Stimulated activated CD8-positive, alpha-beta memory T cell treated with anti-CD3 and anti-CD28 coated beads, Interleukin-2, amount 100 ng/mL, for 48 hours (primary cell): ENCODE results near the gene CYB561A3.
"Not testable (repeated sequence)": the region's sequence is repeated elsewhere in the genome, so short reads cannot be mapped to it uniquely, and the experiment has no call there.

Source experiments
- DNase-seq, 2 donors: peaks; one replicate each; pipeline ENCODE4 v3.0.0-alpha.2; 2020; ENCODE audit warnings: low read depth in 2 of 2

CYB561A3 gene

GRCh38 chr11:61361741-61362541 lies at the start of gene CYB561A3, which contains the start of gene TMEM138:
TSS of gene CYB561A3 (minus strand) at chr11:61361882. CDS start at chr11:61356713, 5,169 bp downstream.
TSS of gene TMEM138 (plus strand) at chr11:61362374. CDS start at chr11:61364391, 2,017 bp downstream.
- peak; percentile 89 to 90 for DNase-seq

- no peak for DNase-seq
Observed at GRCh38 chr11:61406991-61407728, 45.5 kb upstream of the CYB561A3 start.

- no peak for DNase-seq
Observed at GRCh38 chr11:61406067-61406466, 44.4 kb upstream of the CYB561A3 start.

- no peak for DNase-seq
Observed at GRCh38 chr11:61404641-61405040, 43.0 kb upstream of the CYB561A3 start.

- no peak for DNase-seq
Observed at GRCh38 chr11:61404103-61404502, 42.4 kb upstream of the CYB561A3 start.

GRCh38 chr11:61403658-61404057 lies 42.0 kb upstream of the CYB561A3 start:
- no peak for DNase-seq

- DNase-seq, result no peak
Observed at GRCh38 chr11:61401573-61401972, 39.9 kb upstream of the CYB561A3 start.

- no peak for DNase-seq
Observed at GRCh38 chr11:61401173-61401572, 39.5 kb upstream of the CYB561A3 start.

GRCh38 chr11:61392981-61393595 lies 31.4 kb upstream of the CYB561A3 start:
- DNase-seq, result no peak

- no peak for DNase-seq
Observed at GRCh38 chr11:61390161-61390560, 28.5 kb upstream of the CYB561A3 start.

GRCh38 chr11:61384271-61385242 lies 22.9 kb upstream of the CYB561A3 start:
- DNase-seq, result no peak

- not testable (repeated sequence) for DNase-seq
Observed at GRCh38 chr11:61383859-61384258, 22.2 kb upstream of the CYB561A3 start.

- DNase-seq, result no peak
Observed at GRCh38 chr11:61380884-61381283, 19.2 kb upstream of the CYB561A3 start.

- no peak for DNase-seq
Observed at GRCh38 chr11:61378713-61379313, 17.1 kb upstream of the CYB561A3 start.

GRCh38 chr11:61377461-61378160 lies 15.9 kb upstream of the CYB561A3 start:
- DNase-seq, result no peak

GRCh38 chr11:61375761-61376108 lies 14.1 kb upstream of the CYB561A3 start:
- no peak for DNase-seq

- no peak for DNase-seq
Observed at GRCh38 chr11:61372659-61373420, 11.2 kb upstream of the CYB561A3 start.

- DNase-seq, result no peak
Observed at GRCh38 chr11:61370349-61371005, 8.8 kb upstream of the CYB561A3 start.
